NOMO-1 treated with dmso at 0.1 percent for 144 hours (cell line): ENCODE results near the gene WDR6.

Experiments used
- DNase-seq: peaks from one replicate; lab custom pipeline; 2025; ENCODE audit not compliant: unreplicated experiment; lab: John Stamatoyannopoulos, UW

The WDR6 gene

GRCh38 chr3:49007068-49007770, at the start of gene WDR6:
Gene WDR6, plus strand, starts transcription at chr3:49007391. Its CDS starts 41 bp downstream, at chr3:49007432.
- peak; percentile 95 for DNase-seq

GRCh38 chr3:48960841-48961413, 46.3 kb upstream of the WDR6 start:
- DNase-seq, result no peak

- no peak for DNase-seq
Measured at GRCh38 chr3:48962340-48962739, 44.9 kb upstream of the WDR6 start.

- DNase-seq, result no peak
Measured at GRCh38 chr3:48962939-48963338, 44.3 kb upstream of the WDR6 start.

- no peak for DNase-seq
Measured at GRCh38 chr3:48963591-48963990, 43.6 kb upstream of the WDR6 start.

- no peak for DNase-seq
Measured at GRCh38 chr3:48966367-48966766, 40.8 kb upstream of the WDR6 start.

GRCh38 chr3:48966876-48967361, 40.3 kb upstream of the WDR6 start:
- DNase-seq, result no peak

- no peak for DNase-seq
Measured at GRCh38 chr3:48970586-48970985, 36.6 kb upstream of the WDR6 start.

GRCh38 chr3:48974076-48974864, 32.9 kb upstream of the WDR6 start:
- no peak for DNase-seq

GRCh38 chr3:48979451-48979850, 27.7 kb upstream of the WDR6 start:
- DNase-seq, result no peak

GRCh38 chr3:48980295-48980694, 26.9 kb upstream of the WDR6 start:
- no peak for DNase-seq

- no peak for DNase-seq
Measured at GRCh38 chr3:48982016-48982415, 25.2 kb upstream of the WDR6 start.

- DNase-seq, result no peak
Measured at GRCh38 chr3:48982686-48983085, 24.5 kb upstream of the WDR6 start.

GRCh38 chr3:48983096-48983495, 24.1 kb upstream of the WDR6 start:
- no peak for DNase-seq

- DNase-seq, result no peak
Measured at GRCh38 chr3:48984663-48985062, 22.5 kb upstream of the WDR6 start.

- no peak for DNase-seq
Measured at GRCh38 chr3:48985831-48986376, 21.3 kb upstream of the WDR6 start.

GRCh38 chr3:48989126-48989795, 17.9 kb upstream of the WDR6 start:
- DNase-seq, result no peak

- peak; percentile 55 for DNase-seq
Measured at GRCh38 chr3:48989796-48990635, 17.2 kb upstream of the WDR6 start, which contains the start of gene P4HTM. Gene P4HTM, plus strand, starts transcription at chr3:48990241. Its CDS starts 16 bp downstream, at chr3:48990257.

GRCh38 chr3:48990636-48991469, 16.3 kb upstream of the WDR6 start:
- DNase-seq, result no peak
